ENCODE results near the gene GRAP2. TPM values are rescaled to one million over a fixed set of nuclear protein-coding genes. Genes with fewer than 3 reads are reported as not detected.
A peak's percentile ranks its signal among the peaks of the same experiment; 100 is the strongest.
"Not testable (repeated sequence)": the region's sequence is repeated elsewhere in the genome, so short reads cannot be mapped to it uniquely, and the experiment has no call there.

GRAP2 gene
- total and polyA plus RNA-seq, 9 of the 15 experiments (the other 6 are each of a cell fraction or from before 2014, with no cell fraction given): 4.8 to 88.7 (median 60.4) TPM

GRCh38 chr22:39949964-39950737, 49.3 kb downstream of the GRAP2 start (continued):
- TF ChIP-seq PHF8 (IDR thresholded peaks at IDR 0.05; ENCODE audit: borderline replicate concordance, low read length): no peak
- no peak for TF ChIP-seq ID3 (CRISPR knock-in tag; IDR thresholded peaks at IDR 0.05)
- TF ChIP-seq ID3 (tag; IDR thresholded peaks at IDR 0.05): no peak
- TF ChIP-seq SRSF9 (IDR thresholded peaks at IDR 0.05; ENCODE audit: borderline replicate concordance, low read depth, low read length): no peak
- TF ChIP-seq SIN3A (IDR thresholded peaks at IDR 0.05; ENCODE audit: borderline replicate concordance in 2 of 2, control insufficient read depth in 1 of 2, low read depth in 2 of 2, low read length in 2 of 2): no peak
- TF ChIP-seq ZNF3 (CRISPR knock-in tag; IDR thresholded peaks at IDR 0.05): no peak

DNA sequence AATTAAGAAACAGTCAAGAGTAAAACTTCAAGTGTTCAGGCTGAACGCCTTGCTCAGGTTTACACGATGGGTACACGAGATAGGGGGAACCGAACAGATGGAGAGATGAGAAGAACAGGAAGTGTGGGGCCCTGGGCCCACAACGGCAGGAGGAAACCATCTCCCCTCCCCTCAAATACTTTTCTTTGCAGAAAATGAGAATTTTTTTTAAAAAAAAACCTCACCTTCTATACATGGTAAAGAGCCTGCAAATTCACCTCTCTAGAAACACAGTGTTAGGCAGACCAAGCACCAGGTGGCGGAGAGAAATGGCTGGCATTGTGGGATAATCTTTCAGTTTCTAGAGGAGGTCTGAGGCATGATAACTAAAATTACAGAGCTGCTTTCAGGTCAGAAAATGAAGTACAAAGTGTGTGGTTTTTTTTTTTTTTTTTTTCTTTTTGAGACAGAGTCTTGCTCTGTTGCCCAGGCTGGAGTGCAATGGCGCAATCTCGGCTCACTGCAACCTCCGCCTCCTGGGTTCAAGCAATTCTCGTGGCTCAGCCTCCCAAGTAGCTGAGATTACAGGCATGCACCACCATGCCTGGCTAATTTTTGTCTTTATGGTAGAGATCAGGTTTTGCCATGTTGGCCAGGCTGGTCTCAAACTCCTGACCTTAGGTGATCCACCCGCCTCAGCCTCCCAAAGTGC, 50.9 kb downstream of the GRAP2 start:
- peak; percentile 55; the same call in 1 of the 2 replicates for TF ChIP-seq CEBPB (tag; IDR thresholded peaks at IDR 0.05)
- 0 out of 2 replicates have a peak, but pooled peaks have one; percentile 25 for TF ChIP-seq RBFOX2 (IDR thresholded peaks at IDR 0.05; ENCODE audit: low read depth, low read length)
- TF ChIP-seq ZNF121 (CRISPR knock-in tag; conservative IDR thresholded peaks at IDR 0.05): peak; percentile 56; the same call in 1 of the 2 replicates
- Histone ChIP-seq H3K36me3 (ENCODE audit: control insufficient read depth, insufficient read depth, low read length) (peaks cover 74% of the 10 kb centered on the region; the same call in 2 of the 3 replicates), H3K9ac (ENCODE audit: insufficient read depth in 1 of 2, low read depth in 2 of 2, low read length in 2 of 2) (peak overlapping the region in 1 of 2 experiments; percentile 0; a peak in 1 of 4 replicates), H3K79me2 (ENCODE audit: control insufficient read depth, insufficient read depth, low read length) (peaks cover 77% of the 10 kb centered on the region), H3K27ac (ENCODE audit: extremely low read depth, low read depth, low read length) (peak overlapping the region; percentile 11; the same call in 2 of the 3 replicates), H3K4me1 (replicated peaks in 1 of 2; ENCODE audit: control insufficient read depth in 2 of 2, insufficient read depth in 2 of 2, low read length in 2 of 2) (peaks cover 9 to 49% of the 10 kb centered on the region in 2 experiments; a peak in 3 of 5 replicates)
- FAIRE-seq; H2AFZ ChIP-seq (ENCODE audit: low read depth, low read length); DNase-seq (ENCODE audit: extremely low read depth in 1 of 4, low spot score in 3 of 4); intact Hi-C loops (cut with micrococcal nuclease); in situ Hi-C loops (cut with MboI); BruUV-seq (replicated peaks); H4K20me1 ChIP-seq (replicated peaks; ENCODE audit: control insufficient read depth, insufficient read depth, low read length); CTCF ChIA-PET (ENCODE audit: low intra/inter-chr PET ratio); ATAC-seq; H3K4me2 ChIP-seq (ENCODE audit: insufficient read depth, low read length); H3K9me3 ChIP-seq (replicated peaks; ENCODE audit: control insufficient read depth, insufficient read depth, low read depth, low read length); H3K9me1 ChIP-seq (ENCODE audit: control insufficient read depth, insufficient read depth, low read length); H3K4me3 ChIP-seq; H3K27me3 ChIP-seq (ENCODE audit: control insufficient read depth in 2 of 2, insufficient read depth in 2 of 2, low read length in 2 of 2): not testable (repeated sequence)
- 30% methylated on average over 7 of the region's 11 CpGs for WGBS (ENCODE audit: insufficient coverage, low coverage, missing lambda C conversion rate)
- POLR2A ChIA-PET: interaction anchor here (1.7 kb wide), 1 partner anchor 376 kb away, joined by 5 read pairs; no protein-coding TSS in a partner anchor

Measured in K562 (cell line).